ENCODE measurements around the gene RTN4RL1.

- no peak for TF ChIP-seq CTCF (optimal IDR thresholded peaks at IDR 0.05 in 1 of 3, IDR thresholded peaks at IDR 0.05 in 1 of 3, conservative IDR thresholded peaks at IDR 0.05 in 1 of 3; ENCODE audit: extremely low read depth in 1 of 3, insufficient read depth in 2 of 3, low read length in 3 of 3)
- TF ChIP-seq EZH2 (IDR thresholded peaks at IDR 0.05; ENCODE audit: low read length), result no peak
Observed at GRCh38 chr17:2057760-2058585, 32.8 kb upstream of the RTN4RL1 start.

All from keratinocyte (primary cell).